HCEC 1CT (cell line): ENCODE data around the gene HIVEP3.
A peak's percentile ranks its signal among the peaks of the same experiment; 100 is the strongest.

Experiments
- DNase-seq: peaks from one replicate; pipeline ENCODE4 v3.0.0-alpha.2; 2017

Gene HIVEP3

GRCh38 chr1:41809692-41810091 lies 109.0 kb downstream of the HIVEP3 start:
- DNase-seq = no peak

GRCh38 chr1:41807390-41807789 lies 111.3 kb downstream of the HIVEP3 start:
- no peak for DNase-seq

GRCh38 chr1:41806472-41807155 lies 112.1 kb downstream of the HIVEP3 start:
- DNase-seq = no peak

- DNase-seq = no peak
Observed at GRCh38 chr1:41805771-41806471, 112.8 kb downstream of the HIVEP3 start.

- DNase-seq = no peak
Observed at GRCh38 chr1:41804176-41804575, 114.5 kb downstream of the HIVEP3 start.

- no peak for DNase-seq
Observed at GRCh38 chr1:41803656-41804055, 115.1 kb downstream of the HIVEP3 start.

GRCh38 chr1:41802532-41803501 lies 115.9 kb downstream of the HIVEP3 start:
- no peak for DNase-seq

GRCh38 chr1:41800311-41800829 lies 118.4 kb downstream of the HIVEP3 start:
- no peak for DNase-seq

GRCh38 chr1:41799723-41800122 lies 119.0 kb downstream of the HIVEP3 start:
- DNase-seq = no peak

GRCh38 chr1:41799205-41799604 lies 119.5 kb downstream of the HIVEP3 start:
- DNase-seq = no peak

GRCh38 chr1:41795205-41795762 lies 123.4 kb downstream of the HIVEP3 start:
- peak; percentile 41 for DNase-seq

GRCh38 chr1:41794031-41794430 lies 124.7 kb downstream of the HIVEP3 start:
- no peak for DNase-seq

GRCh38 chr1:41792485-41792770 lies 126.3 kb downstream of the HIVEP3 start:
- DNase-seq = no peak

- no peak for DNase-seq
Observed at GRCh38 chr1:41791667-41792484, 126.8 kb downstream of the HIVEP3 start.

- DNase-seq = no peak
Observed at GRCh38 chr1:41790351-41790750, 128.4 kb downstream of the HIVEP3 start.

GRCh38 chr1:41789661-41790330 lies 128.9 kb downstream of the HIVEP3 start:
- no peak for DNase-seq

GRCh38 chr1:41788427-41788826 lies 130.3 kb downstream of the HIVEP3 start:
- no peak for DNase-seq

GRCh38 chr1:41784531-41785274 lies 134.0 kb downstream of the HIVEP3 start:
- DNase-seq = no peak

- peak; percentile 62 for DNase-seq
Observed at GRCh38 chr1:41783189-41783639, 135.5 kb downstream of the HIVEP3 start.

- no peak for DNase-seq
Observed at GRCh38 chr1:41780916-41781315, 137.8 kb downstream of the HIVEP3 start.

- no peak for DNase-seq
Observed at GRCh38 chr1:41780322-41780721, 138.4 kb downstream of the HIVEP3 start.
